Lung (tissue), 12 donors: ENCODE results near the gene ZBED4. TPM values are rescaled to one million over a fixed set of nuclear protein-coding genes. Genes with fewer than 3 reads are reported as not detected.

ENCODE experiments used
- ATAC-seq: fragments of 200-7000 bp; cut with Tn5 transposase; one replicate; pipeline ENCODE4 v1.9.1; 2020; ENCODE audit warnings: moderate number of reproducible peaks; ENCODE audit not compliant: insufficient read depth, low FRiP score
- DNase-seq, 3 donors: peaks; one replicate each; pipeline ENCODE4 v3.0.0-alpha.2; 2013 to 2017
- H3K27ac ChIP-seq, 2 donors: one replicate each; pipeline ENCODE4 v1.5.1; 2013; ENCODE audit warnings: mild to moderate bottlenecking in 2 of 2, moderate library complexity in 2 of 2, control low read depth in 1 of 2, inconsistent platforms in 1 of 2, low read depth in 1 of 2, low read length in 1 of 2
- H3K27me3 ChIP-seq, 3 donors: one replicate each; pipeline ENCODE4 v1.5.1; 2013; ENCODE audit warnings: low read length in 2 of 3; ENCODE audit not compliant: control insufficient read depth in 3 of 3, insufficient read depth in 3 of 3
- H3K36me3 ChIP-seq, 4 donors: one replicate each; pipeline ENCODE4 v1.5.1; 2013; ENCODE audit warnings: low read length in 4 of 4, mild to moderate bottlenecking in 1 of 4, moderate library complexity in 1 of 4; ENCODE audit not compliant: control insufficient read depth in 4 of 4, insufficient read depth in 4 of 4
- H3K4me1 ChIP-seq, 5 donors: one replicate each; pipeline ENCODE4 v1.5.1; 2013; ENCODE audit warnings: low read length in 5 of 5, mild to moderate bottlenecking in 2 of 5, moderate library complexity in 1 of 5; ENCODE audit not compliant: control insufficient read depth in 5 of 5, insufficient read depth in 5 of 5
- H3K4me3 ChIP-seq: one replicate; pipeline ENCODE4 v1.5.1; 2013; ENCODE audit warnings: mild to moderate bottlenecking, control low read depth, moderate library complexity
- H3K9ac ChIP-seq, 2 donors: one replicate each; pipeline ENCODE4 v1.5.1; 2013; ENCODE audit warnings: low read length in 2 of 2, control low read depth in 1 of 2; ENCODE audit not compliant: insufficient read depth in 1 of 2
- H3K9me3 ChIP-seq, 4 donors: one replicate each; pipeline ENCODE4 v1.5.1; 2013; ENCODE audit warnings: low read length in 3 of 4, mild to moderate bottlenecking in 1 of 4, moderate library complexity in 1 of 4; ENCODE audit not compliant: control insufficient read depth in 4 of 4, insufficient read depth in 3 of 4
- CTCF ChIP-seq: IDR thresholded peaks from 2 replicates; pipeline ENCODE4 v1.5.1; 2012; ENCODE audit warnings: mild to moderate bottlenecking; ENCODE audit errors: control extremely low read depth, extremely low read depth
- WGBS, 2 donors: extraction: QIAGEN DNeasy Blood & Tissue Kit; methylation state at CpG; one replicate each; pipeline ENCODE4 v1.1.7; 2013; 5-methylcytosine and 5-hydroxymethylcytosine counted together
- polyA plus RNA-seq, 2 donors: library from polyadenylated mRNA; stranded (reverse); fragments of 200-250 nt; gene quantifications; one replicate each; pipeline ENCODE4 v1.2.1, GENCODE V29; 2013
- total RNA-seq, 2 donors: library from RNA; depleted of rRNA in 1 of 2; stranded (reverse); fragments of >200 nt in 1 of 2; gene quantifications; one replicate each; pipeline ENCODE4 v1.2.1, GENCODE V29; 2014 to 2021
- donor health status: control.
- donor health status: control.
- donor health status: Bipolar disorder and iron deficiency.
- donor health status: healthy.
- donor health status: DM: yes; HTN: yes; CAD: no.

The ZBED4 gene
- total and polyA plus RNA-seq, 4 donors, result 3.9 to 13.2 (median 9.1) TPM

- H3K9me3 ChIP-seq, result peaks cover 0 to 7% (median 0%) of the 10 kb centered on the region in 4 donors
- H3K27ac ChIP-seq, result no peak overlapping the region
- TF ChIP-seq CTCF, result no peak
- H3K36me3 ChIP-seq, result peaks cover 5 to 44% (median 32%) of the 10 kb centered on the region in 4 donors
- DNase-seq, result no peak
- WGBS, 2 donors, result 95 to 96% methylated on average over 4 of the region's 4 CpGs
- H3K4me1 ChIP-seq, result peaks cover 0 to 8% (median 0%) of the 10 kb centered on the region in 5 donors
- H3K27me3 ChIP-seq, result no peaks in the 10 kb centered on the region
- H3K9ac ChIP-seq, result no peak overlapping the region
- no peak overlapping the region for H3K4me3 ChIP-seq
- no peak for ATAC-seq
These were observed 29.6 kb downstream of the ZBED4 start for GRCh38 chr22:49883294-49883640.

DNA sequence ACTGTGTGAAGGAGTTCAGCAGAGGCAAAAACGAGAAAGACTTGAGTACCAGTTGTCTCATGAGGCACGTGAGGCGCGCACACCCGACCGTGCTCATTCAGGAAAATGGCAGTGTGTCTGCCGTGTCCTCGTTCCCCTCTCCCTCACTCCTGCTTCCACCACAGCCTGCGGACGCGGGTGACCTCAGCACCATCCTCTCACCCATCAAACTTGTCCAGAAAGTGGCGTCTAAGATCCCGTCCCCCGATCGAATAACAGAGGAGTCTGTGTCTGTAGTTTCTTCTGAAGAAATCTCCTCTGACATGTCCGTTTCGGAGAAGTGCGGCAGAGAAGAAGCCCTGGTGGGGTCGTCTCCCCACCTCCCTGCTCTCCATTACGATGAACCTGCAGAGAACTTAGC, 30.4 kb downstream of the ZBED4 start:
- Histone ChIP-seq H3K36me3 (peaks cover 5 to 52% (median 32%) of the 10 kb centered on the region in 4 donors), H3K9me3 (peaks cover 0 to 7% (median 2%) of the 10 kb centered on the region in 4 donors), H3K4me1 (peaks cover 0 to 8% (median 0%) of the 10 kb centered on the region in 5 donors), H3K27me3 (no peaks in the 10 kb centered on the region), H3K27ac (no peak overlapping the region), H3K4me3 (no peak overlapping the region), H3K9ac (no peak overlapping the region)
- WGBS, 2 donors, result 97% methylated on average over 20 of the region's 20 CpGs
- ATAC-seq (no peak), DNase-seq (no peak)
- TF ChIP-seq CTCF, result no peak

DNA sequence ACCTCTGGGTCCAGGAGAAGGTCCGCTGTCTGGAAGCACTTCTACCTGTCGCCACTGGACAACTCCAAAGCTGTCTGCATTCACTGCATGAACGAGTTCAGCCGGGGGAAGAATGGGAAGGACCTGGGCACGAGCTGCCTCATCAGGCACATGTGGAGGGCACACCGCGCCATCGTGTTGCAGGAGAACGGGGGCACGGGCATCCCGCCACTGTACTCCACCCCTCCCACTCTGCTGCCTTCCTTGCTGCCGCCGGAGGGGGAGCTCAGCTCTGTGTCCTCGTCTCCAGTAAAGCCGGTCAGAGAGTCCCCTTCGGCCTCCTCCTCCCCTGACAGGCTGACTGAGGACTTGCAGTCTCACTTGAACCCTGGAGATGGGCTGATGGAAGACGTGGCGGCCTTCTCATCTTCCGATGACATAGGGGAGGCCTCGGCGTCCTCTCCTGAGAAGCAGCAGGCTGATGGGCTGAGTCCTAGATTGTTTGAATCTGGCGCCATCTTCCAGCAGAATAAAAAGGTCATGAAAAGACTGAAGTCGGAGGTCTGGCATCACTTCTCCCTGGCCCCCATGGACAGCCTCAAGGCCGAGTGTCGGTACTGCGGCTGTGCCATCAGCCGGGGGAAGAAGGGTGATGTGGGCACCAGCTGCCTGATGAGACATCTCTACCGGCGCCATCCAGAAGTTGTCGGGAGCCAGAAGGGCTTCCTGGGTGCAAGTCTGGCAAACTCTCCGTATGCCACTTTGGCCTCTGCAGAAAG, 31.0 kb downstream of the ZBED4 start:
- no peak for DNase-seq
- no peak overlapping the region for H3K27ac ChIP-seq
- H3K27me3 ChIP-seq, result no peaks in the 10 kb centered on the region
- WGBS, 2 donors, result 93% methylated on average over 31 of the region's 31 CpGs
- H3K4me1 ChIP-seq, result peaks cover 0 to 8% (median 0%) of the 10 kb centered on the region in 5 donors
- H3K36me3 ChIP-seq, result peaks cover 5 to 58% (median 35%) of the 10 kb centered on the region in 4 donors
- TF ChIP-seq CTCF, result no peak
- H3K9me3 ChIP-seq, result peaks cover 0 to 12% (median 3%) of the 10 kb centered on the region in 4 donors
- no peak for ATAC-seq
- H3K4me3 ChIP-seq, result no peak overlapping the region
- H3K9ac ChIP-seq, result no peak overlapping the region
